IMR-90 (cell line): ENCODE measurements around the gene MTA3. TPM values are rescaled to one million over a fixed set of nuclear protein-coding genes. Genes with fewer than 3 reads are reported as not detected.

Experiments
- ATAC-seq: fragments of 200-7000 bp; cut with Tn5 transposase; 2 replicates; pipeline ENCODE4 v1.9.1; 2020; ENCODE audit warnings: low read depth, mild to moderate bottlenecking, moderate library complexity
- BruUV-seq: library from RNA; stranded (reverse); fragments of 400-500 nt; replicated peaks from 2 replicates; lab custom pipeline; 2021; lab: Mats Ljungman, UMichigan
- CTCF ChIA-PET: fragments of 300-600 bp; formaldehyde crosslinking; extraction: SDS; loops from one replicate; lab custom pipeline; 2021; ENCODE audit warnings: antibody characterized with exemption; lab: Yijun Ruan, JAX
- POLR2A ChIA-PET: fragments of 300-600 bp; sonication (Branson Sonifier 250); formaldehyde crosslinking; loops from one replicate; lab custom pipeline; 2022; ENCODE audit warnings: antibody characterized with exemption; ENCODE audit not compliant: unreplicated experiment; lab: Charles Lee
- DNase-seq: peaks from one replicate; pipeline ENCODE4 v3.0.0; 2013
- H2AFZ ChIP-seq: replicated peaks from 2 replicates; pipeline ENCODE3; 2013; ENCODE audit warnings: low read length, mild to moderate bottlenecking; ENCODE audit not compliant: poor library complexity
- H2AK5ac ChIP-seq: 2 replicates; pipeline ENCODE4 v1.6.1; 2013; ENCODE audit warnings: low read depth, low read length, inconsistent platforms
- H2AK9ac ChIP-seq: replicated peaks from 2 replicates; pipeline ENCODE3; 2013; ENCODE audit warnings: mild to moderate bottlenecking, low read depth, low read length, moderate library complexity; ENCODE audit not compliant: poor library complexity
- H2BK120ac ChIP-seq: 2 replicates; pipeline ENCODE4 v1.6.1; 2013; ENCODE audit warnings: low read depth, low read length, inconsistent platforms
- H2BK15ac ChIP-seq: 3 replicates; pipeline ENCODE4 v1.6.1; 2013; ENCODE audit warnings: low read depth, low read length, inconsistent platforms
- H2BK20ac ChIP-seq: 2 replicates; pipeline ENCODE4 v1.6.1; 2013; ENCODE audit warnings: low read depth, mild to moderate bottlenecking, inconsistent platforms, low read length, moderate library complexity
- H2BK5ac ChIP-seq: 2 replicates; pipeline ENCODE4 v1.6.1; 2013; ENCODE audit warnings: mild to moderate bottlenecking, low read depth, low read length, inconsistent platforms; ENCODE audit not compliant: poor library complexity, severe bottlenecking
- H3K14ac ChIP-seq: replicated peaks from 2 replicates; pipeline ENCODE4 v1.6.1; 2013; ENCODE audit warnings: low read depth, low read length, inconsistent platforms
- H3K18ac ChIP-seq: 2 replicates; pipeline ENCODE4 v1.6.1; 2013; ENCODE audit warnings: low read depth, low read length, control low read depth
- H3K23ac ChIP-seq: 2 replicates; pipeline ENCODE4 v1.6.1; 2013; ENCODE audit warnings: low read depth, low read length, inconsistent platforms
- H3K27ac ChIP-seq: 2 replicates; pipeline ENCODE4 v1.5.1; 2013; ENCODE audit warnings: mild to moderate bottlenecking, control low read depth, low read length; ENCODE audit not compliant: insufficient read depth
- H3K27me3 ChIP-seq: 2 replicates; pipeline ENCODE4 v1.6.1; 2013; ENCODE audit warnings: low read length; ENCODE audit not compliant: control insufficient read depth, insufficient read depth
- H3K36me3 ChIP-seq: 2 replicates; pipeline ENCODE4 v1.6.1; 2013; ENCODE audit warnings: low read length, mixed read lengths; ENCODE audit not compliant: control insufficient read depth, insufficient read depth
- H3K4ac ChIP-seq: 2 replicates; pipeline ENCODE4 v1.6.1; 2013; ENCODE audit warnings: low read depth, low read length, inconsistent platforms
- H3K4me1 ChIP-seq: 2 replicates; pipeline ENCODE4 v1.6.1; 2013; ENCODE audit warnings: low read length, mixed read lengths; ENCODE audit not compliant: control insufficient read depth, insufficient read depth
- H3K4me2 ChIP-seq: 2 replicates; pipeline ENCODE4 v1.6.1; 2013; ENCODE audit warnings: low read depth, mild to moderate bottlenecking, control low read depth, low read length, moderate library complexity
- H3K4me3 ChIP-seq: 2 replicates; pipeline ENCODE4 v1.5.1; 2013; ENCODE audit warnings: low read depth, mild to moderate bottlenecking, control low read depth, low read length, moderate library complexity; ENCODE audit not compliant: insufficient read depth
- H3K56ac ChIP-seq: 2 replicates; pipeline ENCODE4 v1.6.1; 2013; ENCODE audit warnings: low read length, inconsistent platforms; ENCODE audit not compliant: insufficient read depth; ENCODE audit errors: extremely low read depth
- H3K79me1 ChIP-seq, 2 experiments: 2 replicates each; pipeline ENCODE4 v1.6.1; 2013; ENCODE audit warnings: low read length in 2 of 2, inconsistent platforms in 1 of 2, low read depth in 1 of 2
- H3K9ac ChIP-seq: 2 replicates; pipeline ENCODE4 v1.6.1; 2013; ENCODE audit warnings: low read depth, low read length, control low read depth
- H3K9me1 ChIP-seq: 2 replicates; pipeline ENCODE4 v1.6.1; 2013; ENCODE audit warnings: low read length, inconsistent platforms; ENCODE audit not compliant: insufficient read depth
- H3K9me3 ChIP-seq: 2 replicates; pipeline ENCODE4 v1.6.1; 2013; ENCODE audit warnings: low read length; ENCODE audit not compliant: control insufficient read depth, insufficient read depth
- H4K20me1 ChIP-seq: 2 replicates; pipeline ENCODE4 v1.6.1; 2013; ENCODE audit warnings: low read length, inconsistent platforms; ENCODE audit not compliant: insufficient read depth
- H4K5ac ChIP-seq: 2 replicates; pipeline ENCODE4 v1.6.1; 2013; ENCODE audit warnings: mild to moderate bottlenecking, low read depth, low read length, control low read depth
- H4K8ac ChIP-seq, 2 experiments: 2 replicates each; pipeline ENCODE4 v1.6.1; 2013; ENCODE audit warnings: low read depth in 2 of 2, low read length in 2 of 2, control low read depth in 1 of 2, inconsistent platforms in 1 of 2
- H4K91ac ChIP-seq: 2 replicates; pipeline ENCODE4 v1.6.1; 2013; ENCODE audit warnings: low read depth, low read length, inconsistent platforms; ENCODE audit not compliant: insufficient read depth
- BHLHE40 ChIP-seq: fragments of 150-350 bp; IDR thresholded peaks from 2 replicates; pipeline ENCODE4 v1.6.1; 2016; ENCODE audit warnings: mild to moderate bottlenecking, low read depth, low read length
- CEBPB ChIP-seq: IDR thresholded peaks from 2 replicates; pipeline ENCODE4 v1.6.1; 2012; ENCODE audit warnings: low read depth, low read length, improper control_type of control experiment
- CHD1 ChIP-seq: IDR thresholded peaks from 2 replicates; pipeline ENCODE4 v1.6.1; 2012; ENCODE audit warnings: low read depth, low read length, improper control_type of control experiment
- FOS ChIP-seq: fragments of 150-350 bp; IDR thresholded peaks from 2 replicates; pipeline ENCODE4 v1.6.1; 2016; ENCODE audit warnings: low read depth, low read length
- MAFK ChIP-seq: IDR thresholded peaks from 2 replicates; pipeline ENCODE4 v1.6.1; 2012; ENCODE audit warnings: low read depth, low read length, improper control_type of control experiment
- MAZ ChIP-seq: IDR thresholded peaks from 2 replicates; pipeline ENCODE4 v1.6.1; 2012; ENCODE audit warnings: low read depth, mild to moderate bottlenecking, low read length, improper control_type of control experiment, moderate library complexity, borderline replicate concordance
- MXI1 ChIP-seq: IDR thresholded peaks from 2 replicates; pipeline ENCODE4 v1.6.1; 2012; ENCODE audit warnings: low read depth, mild to moderate bottlenecking, low read length, moderate library complexity, borderline replicate concordance
- NFE2L2 ChIP-seq: fragments of 150-350 bp; IDR thresholded peaks from 2 replicates; pipeline ENCODE4 v1.6.1; 2016; ENCODE audit warnings: low read depth, mild to moderate bottlenecking, low read length
- POLR2A ChIP-seq: IDR thresholded peaks from 2 replicates; pipeline ENCODE4 v1.6.1; 2012; ENCODE audit warnings: mild to moderate bottlenecking, low read depth, low read length
- RAD21 ChIP-seq: IDR thresholded peaks from 2 replicates; pipeline ENCODE4 v1.6.1; 2012; ENCODE audit warnings: low read length, improper control_type of control experiment
- RCOR1 ChIP-seq: IDR thresholded peaks from 2 replicates; pipeline ENCODE4 v1.6.1; 2012; ENCODE audit warnings: mild to moderate bottlenecking, low read length, improper control_type of control experiment; ENCODE audit not compliant: insufficient replicate concordance
- WGBS, 2 experiments: methylation state at CpG; one replicate each; pipeline versions ENCODE4 v1.1.5 to v1.1.7; 2013; ENCODE audit warnings: missing lambda C conversion rate in 2 of 2; ENCODE audit not compliant: insufficient read length in 1 of 2; ENCODE audit errors: extremely low coverage in 2 of 2; 5-methylcytosine and 5-hydroxymethylcytosine counted together
- dilution Hi-C: fragments of 300-500 bp; cut with HindIII; formaldehyde crosslinking; loops from one replicate; pipeline ENCODE4 v1.14.3; 2018; ENCODE audit warnings: low sequenced_read_pairs; ENCODE audit not compliant: unreplicated experiment
- in situ Hi-C: fragments of 300-500 bp; cut with MboI; formaldehyde crosslinking; loops from 3 replicates; pipeline ENCODE4 v1.14.3; 2019; ENCODE audit warnings: low sequenced_read_pairs, inconsistent platforms, mixed read lengths
- intact Hi-C: fragments of 100-400 bp; cut with micrococcal nuclease; formaldehyde crosslinking; loops from 2 replicates; pipeline ENCODE4 v1.10.0; 2022
- polyA plus RNA-seq, 3 experiments: library from polyadenylated mRNA; depleted of rRNA; stranded (reverse); fragments of >200 nt; gene quantifications; 2 replicates each; pipeline ENCODE4 v1.2.3, GENCODE V29; 2012; ENCODE audit warnings: low replicate concordance in 1 of 3
- total RNA-seq: library from RNA; depleted of rRNA; stranded (reverse); fragments of >200 nt; gene quantifications from 2 replicates; pipeline ENCODE4 v1.2.3, GENCODE V29; 2012
- TF ChIP-seq, protein P1 (sequence below): conservative IDR thresholded peaks from 2 replicates; pipeline ENCODE4 v1.5.1; 2012; ENCODE audit warnings: mild to moderate bottlenecking, low read depth, low read length, improper control_type of control experiment
- TF ChIP-seq, protein P2 (sequence below): fragments of 150-350 bp; IDR thresholded peaks from 2 replicates; pipeline ENCODE4 v1.6.1; 2016; ENCODE audit warnings: low read depth, mild to moderate bottlenecking, low read length, moderate library complexity, borderline replicate concordance
- TF ChIP-seq, protein P3 (sequence below): fragments of 150-350 bp; IDR thresholded peaks from 2 replicates; pipeline ENCODE4 v1.6.1; 2017; ENCODE audit warnings: mild to moderate bottlenecking, antibody characterized with exemption, low read length, low read depth

Gene MTA3
- total and polyA plus RNA-seq, 2 of the 4 experiments (the other 2 are of a cell fraction): 31.9 to 34.3 TPM

DNA sequence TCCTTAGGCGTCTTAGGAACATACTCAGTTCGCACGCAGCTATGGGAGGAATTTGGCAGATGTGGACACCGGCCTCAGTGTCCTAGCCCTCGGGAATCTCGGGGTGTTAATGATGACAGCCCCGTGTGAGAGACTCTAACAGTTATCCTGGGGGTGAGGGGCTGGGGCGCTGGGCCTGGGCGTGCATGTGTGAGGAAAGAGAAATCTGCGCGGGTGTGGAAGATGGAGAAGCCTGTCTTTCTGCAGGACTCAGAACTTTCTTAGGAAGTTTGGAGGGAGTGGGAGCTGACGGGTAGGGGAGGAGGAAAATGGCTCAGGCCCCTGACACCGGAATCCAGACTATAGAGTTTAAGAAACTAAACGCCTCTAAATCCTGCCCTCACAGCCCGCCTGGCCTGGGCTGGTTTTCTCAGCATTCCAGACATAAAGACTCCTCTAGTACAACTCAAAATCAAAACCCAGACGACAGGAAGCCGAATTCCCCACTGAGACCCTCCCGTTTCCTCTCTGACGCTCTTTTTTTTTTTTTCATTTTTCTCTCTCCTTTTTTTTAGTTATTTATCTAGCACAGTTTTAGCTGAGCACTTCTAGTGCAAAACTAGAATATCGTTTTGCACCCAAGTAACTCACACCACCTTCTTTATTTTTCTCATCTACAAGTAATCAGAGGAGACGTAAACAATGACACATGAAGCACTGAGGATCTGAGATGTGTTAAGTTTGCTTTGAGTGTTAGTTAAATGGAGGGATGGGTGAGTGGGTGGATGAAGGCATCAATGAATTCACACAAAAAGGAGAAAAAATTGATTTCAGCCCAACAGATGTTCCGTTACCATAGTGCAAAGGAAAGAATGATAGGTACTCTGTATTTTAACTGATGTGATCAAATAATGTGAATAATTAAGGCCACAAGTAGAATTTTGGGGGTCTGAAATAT, 225.2 kb downstream of the MTA3 start:
- TF ChIP-seq CHD1 (no peak), POLR2A (no peak), NFE2L2 (no peak), RCOR1 (no peak), FOS (no peak), CEBPB (no peak), MXI1 (no peak), MAZ (no peak), MAFK (no peak), BHLHE40 (no peak), RAD21 (no peak)
- TF ChIP-seq, protein P1, sequence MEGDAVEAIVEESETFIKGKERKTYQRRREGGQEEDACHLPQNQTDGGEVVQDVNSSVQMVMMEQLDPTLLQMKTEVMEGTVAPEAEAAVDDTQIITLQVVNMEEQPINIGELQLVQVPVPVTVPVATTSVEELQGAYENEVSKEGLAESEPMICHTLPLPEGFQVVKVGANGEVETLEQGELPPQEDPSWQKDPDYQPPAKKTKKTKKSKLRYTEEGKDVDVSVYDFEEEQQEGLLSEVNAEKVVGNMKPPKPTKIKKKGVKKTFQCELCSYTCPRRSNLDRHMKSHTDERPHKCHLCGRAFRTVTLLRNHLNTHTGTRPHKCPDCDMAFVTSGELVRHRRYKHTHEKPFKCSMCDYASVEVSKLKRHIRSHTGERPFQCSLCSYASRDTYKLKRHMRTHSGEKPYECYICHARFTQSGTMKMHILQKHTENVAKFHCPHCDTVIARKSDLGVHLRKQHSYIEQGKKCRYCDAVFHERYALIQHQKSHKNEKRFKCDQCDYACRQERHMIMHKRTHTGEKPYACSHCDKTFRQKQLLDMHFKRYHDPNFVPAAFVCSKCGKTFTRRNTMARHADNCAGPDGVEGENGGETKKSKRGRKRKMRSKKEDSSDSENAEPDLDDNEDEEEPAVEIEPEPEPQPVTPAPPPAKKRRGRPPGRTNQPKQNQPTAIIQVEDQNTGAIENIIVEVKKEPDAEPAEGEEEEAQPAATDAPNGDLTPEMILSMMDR: no peak
- TF ChIP-seq, protein P2, sequence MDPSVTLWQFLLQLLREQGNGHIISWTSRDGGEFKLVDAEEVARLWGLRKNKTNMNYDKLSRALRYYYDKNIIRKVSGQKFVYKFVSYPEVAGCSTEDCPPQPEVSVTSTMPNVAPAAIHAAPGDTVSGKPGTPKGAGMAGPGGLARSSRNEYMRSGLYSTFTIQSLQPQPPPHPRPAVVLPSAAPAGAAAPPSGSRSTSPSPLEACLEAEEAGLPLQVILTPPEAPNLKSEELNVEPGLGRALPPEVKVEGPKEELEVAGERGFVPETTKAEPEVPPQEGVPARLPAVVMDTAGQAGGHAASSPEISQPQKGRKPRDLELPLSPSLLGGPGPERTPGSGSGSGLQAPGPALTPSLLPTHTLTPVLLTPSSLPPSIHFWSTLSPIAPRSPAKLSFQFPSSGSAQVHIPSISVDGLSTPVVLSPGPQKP: no peak
- TF ChIP-seq, protein P3, sequence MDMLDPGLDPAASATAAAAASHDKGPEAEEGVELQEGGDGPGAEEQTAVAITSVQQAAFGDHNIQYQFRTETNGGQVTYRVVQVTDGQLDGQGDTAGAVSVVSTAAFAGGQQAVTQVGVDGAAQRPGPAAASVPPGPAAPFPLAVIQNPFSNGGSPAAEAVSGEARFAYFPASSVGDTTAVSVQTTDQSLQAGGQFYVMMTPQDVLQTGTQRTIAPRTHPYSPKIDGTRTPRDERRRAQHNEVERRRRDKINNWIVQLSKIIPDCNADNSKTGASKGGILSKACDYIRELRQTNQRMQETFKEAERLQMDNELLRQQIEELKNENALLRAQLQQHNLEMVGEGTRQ: no peak
- DNase-seq (no peak), ATAC-seq (no peak)
- Histone ChIP-seq H3K27me3 (peaks cover 21% of the 10 kb centered on the region), H3K14ac (no peak overlapping the region), H3K36me3 (no peaks in the 10 kb centered on the region), H2BK120ac (peak overlapping the region; percentile 74; the same call in 1 of the 2 replicates), H4K91ac (no peak overlapping the region), H2BK15ac (no peak overlapping the region), H4K8ac (no peak overlapping the region), H4K5ac (no peak overlapping the region; the same call in 1 of the 2 replicates), H3K56ac (no peak overlapping the region), H2BK5ac (no peak overlapping the region), H2AK5ac (no peak overlapping the region), H3K4me3 (no peak overlapping the region), H3K23ac (no peak overlapping the region), H4K20me1 (no peaks in the 10 kb centered on the region), H3K9me1 (no peaks in the 10 kb centered on the region), H2BK20ac (no peak overlapping the region), H3K79me1 (no peaks in the 10 kb centered on the region), H3K4me2 (no peak overlapping the region), H3K27ac (no peak overlapping the region), H3K9ac (no peak overlapping the region), H3K9me3 (peaks cover 11% of the 10 kb centered on the region), H3K18ac (no peak overlapping the region; the same call in 1 of the 2 replicates), H3K4ac (no peak overlapping the region), H3K4me1 (peaks cover 6% of the 10 kb centered on the region), H2AFZ (peak overlapping the region; percentile 83), H2AK9ac (peak overlapping the region; percentile 62)
- ChIA-PET CTCF (no interaction called here), POLR2A (no interaction called here)
- intact Hi-C loops: no loop called here
- 31% methylated on average over 9 of the region's 22 CpGs; no CpG with 5 or more reads in 1 of the 2 experiments for WGBS, 2 experiments
- in situ Hi-C loops: no loop called here
- dilution Hi-C loops: no loop called here
- no TSS peak for BruUV-seq
